T-helper 1 cell (primary cell): ENCODE measurements around the gene MSRB1.
"Not testable (repeated sequence)": the region's sequence is repeated elsewhere in the genome, so short reads cannot be mapped to it uniquely, and the experiment has no call there.

Source experiments
- DNase-seq, 5 donors: peaks; one replicate each; pipeline ENCODE4 v3.0.0-alpha.2; 2012 to 2020

The MSRB1 gene

GRCh38 chr16:1915732-1916639 lies 27.0 kb downstream of the MSRB1 start:
- no peak for DNase-seq

- no peak for DNase-seq
Observed at GRCh38 chr16:1914988-1915387, 28.0 kb downstream of the MSRB1 start.

GRCh38 chr16:1914084-1914608 lies 28.9 kb downstream of the MSRB1 start:
- no peak for DNase-seq

GRCh38 chr16:1913327-1914083 lies 29.5 kb downstream of the MSRB1 start:
- no peak for DNase-seq

GRCh38 chr16:1912215-1912543 lies 30.8 kb downstream of the MSRB1 start:
- DNase-seq: no peak

GRCh38 chr16:1911467-1912214 lies 31.4 kb downstream of the MSRB1 start:
- no peak for DNase-seq

- no peak for DNase-seq
Observed at GRCh38 chr16:1909561-1910231, 33.3 kb downstream of the MSRB1 start.

GRCh38 chr16:1908983-1909382 lies 34.0 kb downstream of the MSRB1 start:
- DNase-seq: no peak

- no peak for DNase-seq
Observed at GRCh38 chr16:1908184-1908583, 34.8 kb downstream of the MSRB1 start.

- DNase-seq: no peak
Observed at GRCh38 chr16:1907226-1907860, 35.7 kb downstream of the MSRB1 start.

- DNase-seq: no peak
Observed at GRCh38 chr16:1906846-1907165, 36.2 kb downstream of the MSRB1 start.

- no peak for DNase-seq
Observed at GRCh38 chr16:1906055-1906845, 36.7 kb downstream of the MSRB1 start.

GRCh38 chr16:1903845-1904840 lies 38.9 kb downstream of the MSRB1 start:
- no peak for DNase-seq

GRCh38 chr16:1903220-1903574 lies 39.8 kb downstream of the MSRB1 start:
- DNase-seq: no peak

- DNase-seq: no peak
Observed at GRCh38 chr16:1902547-1903219, 40.3 kb downstream of the MSRB1 start.

GRCh38 chr16:1900452-1900774 lies 42.6 kb downstream of the MSRB1 start:
- DNase-seq: no peak

- DNase-seq: no peak
Observed at GRCh38 chr16:1899641-1900451, 43.2 kb downstream of the MSRB1 start.

GRCh38 chr16:1897692-1898091 lies 45.3 kb downstream of the MSRB1 start:
- not testable (repeated sequence) for DNase-seq
